ENCODE measurements around the gene ITGA5. TPM values are rescaled to one million over a fixed set of nuclear protein-coding genes. Genes with fewer than 3 reads are reported as not detected.

Gene ITGA5
- total RNA-seq, result 53.5 TPM
- long read RNA-seq, partial matches to known transcripts, result 2 of 3 reads
- long read RNA-seq, other reads (novel, unspliced or antisense), result 1 of 3 reads

GRCh38 chr12:54419088-54419887, at the start of gene ITGA5:
ITGA5 (minus strand) TSS chr12:54419266; CDS start chr12:54419198, 68 bp downstream.
- intact Hi-C loops (cut with DNase I), result loop anchor here (2.0 kb wide), 1 partner anchor 14 kb away; no protein-coding TSS in a partner anchor
- peak; percentile 89 for DNase-seq (ENCODE audit: missing footprints)

GRCh38 chr12:54465857-54466523, 46.9 kb upstream of the ITGA5 start:
- intact Hi-C loops (cut with DNase I), result no loop called here
- DNase-seq (ENCODE audit: missing footprints) (no peak), ATAC-seq (no peak)

More at GRCh38 chr12:54419088-54419887, at the start of gene ITGA5:
- ATAC-seq, result peak; percentile 66

GRCh38 chr12:54463484-54463883, 44.4 kb upstream of the ITGA5 start:
- ATAC-seq (no peak), DNase-seq (ENCODE audit: missing footprints) (no peak)
- intact Hi-C loops (cut with DNase I), result no loop called here

GRCh38 chr12:54463034-54463433, 44.0 kb upstream of the ITGA5 start:
- ATAC-seq (peak; percentile 80), DNase-seq (ENCODE audit: missing footprints) (no peak)
- intact Hi-C loops (cut with DNase I), result no loop called here

- intact Hi-C loops (cut with DNase I), result no loop called here
- DNase-seq (ENCODE audit: missing footprints), result no peak
- no peak for ATAC-seq
Observed at GRCh38 chr12:54460317-54460923, 41.4 kb upstream of the ITGA5 start.

- DNase-seq (ENCODE audit: missing footprints) (no peak), ATAC-seq (no peak)
- intact Hi-C loops (cut with DNase I), result no loop called here
Observed at GRCh38 chr12:54459355-54459754, 40.3 kb upstream of the ITGA5 start.

- ATAC-seq (no peak), DNase-seq (ENCODE audit: missing footprints) (no peak)
Observed at GRCh38 chr12:54455760-54456469, 36.8 kb upstream of the ITGA5 start.

GRCh38 chr12:54452628-54453027, 33.6 kb upstream of the ITGA5 start:
- DNase-seq (ENCODE audit: missing footprints) (no peak), ATAC-seq (no peak)
- intact Hi-C loops (cut with DNase I), result no loop called here

More at GRCh38 chr12:54455760-54456469, 36.8 kb upstream of the ITGA5 start:
- intact Hi-C loops (cut with DNase I), result no loop called here

GRCh38 chr12:54448344-54448743, 29.3 kb upstream of the ITGA5 start:
- no peak for ATAC-seq
- DNase-seq (ENCODE audit: missing footprints), result no peak
- intact Hi-C loops (cut with DNase I), result no loop called here

GRCh38 chr12:54447917-54448316, 28.9 kb upstream of the ITGA5 start:
- DNase-seq (ENCODE audit: missing footprints) (no peak), ATAC-seq (no peak)
- intact Hi-C loops (cut with DNase I), result no loop called here

- intact Hi-C loops (cut with DNase I), result no loop called here
- ATAC-seq, result no peak
Observed at GRCh38 chr12:54444206-54444605, 25.1 kb upstream of the ITGA5 start.

GRCh38 chr12:54443446-54443845, 24.4 kb upstream of the ITGA5 start:
- intact Hi-C loops (cut with DNase I), result no loop called here
- no peak for DNase-seq (ENCODE audit: missing footprints)
- ATAC-seq, result no peak

More at GRCh38 chr12:54444206-54444605, 25.1 kb upstream of the ITGA5 start:
- no peak for DNase-seq (ENCODE audit: missing footprints)

GRCh38 chr12:54442961-54443360, 23.9 kb upstream of the ITGA5 start:
- ATAC-seq (no peak), DNase-seq (ENCODE audit: missing footprints) (no peak)
- intact Hi-C loops (cut with DNase I), result no loop called here

- no peak for ATAC-seq
- intact Hi-C loops (cut with DNase I), result no loop called here
- no peak for DNase-seq (ENCODE audit: missing footprints)
Observed at GRCh38 chr12:54442099-54442498, 23.0 kb upstream of the ITGA5 start.

- ATAC-seq, result peak; percentile 87
- intact Hi-C loops (cut with DNase I), result loop anchor here (1.0 kb wide), 1 partner anchor 40 kb away; no protein-coding TSS in a partner anchor
- no peak for DNase-seq (ENCODE audit: missing footprints)
Observed at GRCh38 chr12:54439521-54440255, 20.6 kb upstream of the ITGA5 start.

GRCh38 chr12:54439096-54439495, 20.0 kb upstream of the ITGA5 start:
- intact Hi-C loops (cut with DNase I), result loop anchor here (1.0 kb wide), 1 partner anchor 40 kb away; no protein-coding TSS in a partner anchor
- DNase-seq (ENCODE audit: missing footprints), result no peak
- ATAC-seq, result peak; percentile 76

- DNase-seq (ENCODE audit: missing footprints) (no peak), ATAC-seq (no peak)
- intact Hi-C loops (cut with DNase I), result no loop called here
Observed at GRCh38 chr12:54438517-54438916, 19.5 kb upstream of the ITGA5 start.

GRCh38 chr12:54437697-54438096, 18.6 kb upstream of the ITGA5 start:
- ATAC-seq (no peak), DNase-seq (ENCODE audit: missing footprints) (no peak)
- intact Hi-C loops (cut with DNase I), result no loop called here

Measured in Right ventricle myocardium inferior (tissue), 1 donor.